ENCODE data around the gene CD200. TPM values are rescaled to one million over a fixed set of nuclear protein-coding genes. Genes with fewer than 3 reads are reported as not detected.

CD200 gene
- total RNA-seq, 1 donor from 2014 or later: 25.7 TPM

DNA sequence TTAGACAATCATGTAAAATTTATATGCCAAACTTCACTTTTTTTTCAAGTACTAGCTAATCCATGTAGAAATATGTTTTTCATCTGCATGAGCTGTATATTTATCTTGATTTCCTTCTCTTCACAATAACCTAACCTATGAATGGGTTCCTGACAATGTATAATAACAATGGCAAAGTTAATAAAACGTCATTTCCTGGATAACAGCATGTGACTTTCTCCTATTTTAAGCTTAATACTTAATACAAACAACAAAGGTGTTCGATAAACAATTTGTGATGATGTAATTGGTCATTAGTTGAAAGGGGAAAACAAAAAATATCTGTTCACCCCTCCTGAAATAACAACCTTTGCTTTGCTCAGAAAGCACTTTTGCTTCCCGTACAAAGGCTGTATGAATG lies 20.4 kb downstream of the CD200 start:
- TF ChIP-seq, protein P1, sequence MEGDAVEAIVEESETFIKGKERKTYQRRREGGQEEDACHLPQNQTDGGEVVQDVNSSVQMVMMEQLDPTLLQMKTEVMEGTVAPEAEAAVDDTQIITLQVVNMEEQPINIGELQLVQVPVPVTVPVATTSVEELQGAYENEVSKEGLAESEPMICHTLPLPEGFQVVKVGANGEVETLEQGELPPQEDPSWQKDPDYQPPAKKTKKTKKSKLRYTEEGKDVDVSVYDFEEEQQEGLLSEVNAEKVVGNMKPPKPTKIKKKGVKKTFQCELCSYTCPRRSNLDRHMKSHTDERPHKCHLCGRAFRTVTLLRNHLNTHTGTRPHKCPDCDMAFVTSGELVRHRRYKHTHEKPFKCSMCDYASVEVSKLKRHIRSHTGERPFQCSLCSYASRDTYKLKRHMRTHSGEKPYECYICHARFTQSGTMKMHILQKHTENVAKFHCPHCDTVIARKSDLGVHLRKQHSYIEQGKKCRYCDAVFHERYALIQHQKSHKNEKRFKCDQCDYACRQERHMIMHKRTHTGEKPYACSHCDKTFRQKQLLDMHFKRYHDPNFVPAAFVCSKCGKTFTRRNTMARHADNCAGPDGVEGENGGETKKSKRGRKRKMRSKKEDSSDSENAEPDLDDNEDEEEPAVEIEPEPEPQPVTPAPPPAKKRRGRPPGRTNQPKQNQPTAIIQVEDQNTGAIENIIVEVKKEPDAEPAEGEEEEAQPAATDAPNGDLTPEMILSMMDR (IDR thresholded peaks at IDR 0.05; ENCODE audit: unreplicated experiment): no peak
- Mint-ChIP-seq H3K4me3 (no peak overlapping the region), H3K36me3 (peaks cover 24% of the 10 kb centered on the region), H3K27me3 (ENCODE audit: low read depth) (no peaks in the 10 kb centered on the region), H3K9me3 (no peaks in the 10 kb centered on the region), H3K27ac (no peak overlapping the region), H3K4me1 (peaks cover 14% of the 10 kb centered on the region)
- no peak for DNase-seq (ENCODE audit: low spot score in 2 of 2, unreplicated experiment in 2 of 2)

- H3K27ac Mint-ChIP-seq: no peak overlapping the region
- H3K9me3 Mint-ChIP-seq: no peaks in the 10 kb centered on the region
- no peaks in the 10 kb centered on the region for H3K27me3 Mint-ChIP-seq (ENCODE audit: low read depth)
Measured at GRCh38 chr3:112354642-112355306, 21.8 kb downstream of the CD200 start.

GRCh38 chr3:112355307-112355687 lies 22.3 kb downstream of the CD200 start:
- H3K4me1 Mint-ChIP-seq: peaks cover 12% of the 10 kb centered on the region

More at GRCh38 chr3:112354642-112355306, 21.8 kb downstream of the CD200 start:
- peaks cover 23% of the 10 kb centered on the region for H3K36me3 Mint-ChIP-seq
- TF ChIP-seq, protein P1 (IDR thresholded peaks at IDR 0.05; ENCODE audit: unreplicated experiment): no peak
- no peak overlapping the region for H3K4me3 Mint-ChIP-seq
- DNase-seq (ENCODE audit: low spot score in 2 of 2, unreplicated experiment in 2 of 2): no peak
- peaks cover 14% of the 10 kb centered on the region for H3K4me1 Mint-ChIP-seq

GRCh38 chr3:112357930-112358780 lies 25.2 kb downstream of the CD200 start:
- Mint-ChIP-seq H3K4me3 (no peak overlapping the region), H3K27ac (no peak overlapping the region), H3K4me1 (no peaks in the 10 kb centered on the region), H3K9me3 (no peaks in the 10 kb centered on the region), H3K27me3 (ENCODE audit: low read depth) (no peaks in the 10 kb centered on the region), H3K36me3 (peaks cover 22% of the 10 kb centered on the region)
- DNase-seq (ENCODE audit: low spot score in 2 of 2, unreplicated experiment in 2 of 2): no peak
- TF ChIP-seq, protein P1 (IDR thresholded peaks at IDR 0.05; ENCODE audit: unreplicated experiment): no peak

More at GRCh38 chr3:112355307-112355687, 22.3 kb downstream of the CD200 start:
- Mint-ChIP-seq H3K4me3 (no peak overlapping the region), H3K36me3 (peaks cover 20% of the 10 kb centered on the region), H3K9me3 (no peaks in the 10 kb centered on the region), H3K27me3 (ENCODE audit: low read depth) (no peaks in the 10 kb centered on the region), H3K27ac (no peak overlapping the region)
- TF ChIP-seq, protein P1 (IDR thresholded peaks at IDR 0.05; ENCODE audit: unreplicated experiment): no peak
- no peak for DNase-seq (ENCODE audit: low spot score in 2 of 2, unreplicated experiment in 2 of 2)

GRCh38 chr3:112360561-112360960 lies 27.6 kb downstream of the CD200 start:
- Mint-ChIP-seq H3K4me3 (no peak overlapping the region), H3K4me1 (peaks cover 6% of the 10 kb centered on the region), H3K27ac (no peak overlapping the region), H3K9me3 (no peaks in the 10 kb centered on the region), H3K36me3 (peaks cover 24% of the 10 kb centered on the region), H3K27me3 (ENCODE audit: low read depth) (no peaks in the 10 kb centered on the region)
- TF ChIP-seq, protein P1 (IDR thresholded peaks at IDR 0.05; ENCODE audit: unreplicated experiment): no peak
- no peak for DNase-seq (ENCODE audit: low spot score in 2 of 2, unreplicated experiment in 2 of 2)
